Cerebellar nuclear complex (tissue), 1 donor: ENCODE data around the gene KLHL24.
"Not testable (repeated sequence)": the region's sequence is repeated elsewhere in the genome, so short reads cannot be mapped to it uniquely, and the experiment has no call there.

ENCODE experiments used
- DNase-seq, 2 experiments: peaks; one replicate each; lab custom pipeline; 2025; lab: John Stamatoyannopoulos, UW

Gene KLHL24

DNA sequence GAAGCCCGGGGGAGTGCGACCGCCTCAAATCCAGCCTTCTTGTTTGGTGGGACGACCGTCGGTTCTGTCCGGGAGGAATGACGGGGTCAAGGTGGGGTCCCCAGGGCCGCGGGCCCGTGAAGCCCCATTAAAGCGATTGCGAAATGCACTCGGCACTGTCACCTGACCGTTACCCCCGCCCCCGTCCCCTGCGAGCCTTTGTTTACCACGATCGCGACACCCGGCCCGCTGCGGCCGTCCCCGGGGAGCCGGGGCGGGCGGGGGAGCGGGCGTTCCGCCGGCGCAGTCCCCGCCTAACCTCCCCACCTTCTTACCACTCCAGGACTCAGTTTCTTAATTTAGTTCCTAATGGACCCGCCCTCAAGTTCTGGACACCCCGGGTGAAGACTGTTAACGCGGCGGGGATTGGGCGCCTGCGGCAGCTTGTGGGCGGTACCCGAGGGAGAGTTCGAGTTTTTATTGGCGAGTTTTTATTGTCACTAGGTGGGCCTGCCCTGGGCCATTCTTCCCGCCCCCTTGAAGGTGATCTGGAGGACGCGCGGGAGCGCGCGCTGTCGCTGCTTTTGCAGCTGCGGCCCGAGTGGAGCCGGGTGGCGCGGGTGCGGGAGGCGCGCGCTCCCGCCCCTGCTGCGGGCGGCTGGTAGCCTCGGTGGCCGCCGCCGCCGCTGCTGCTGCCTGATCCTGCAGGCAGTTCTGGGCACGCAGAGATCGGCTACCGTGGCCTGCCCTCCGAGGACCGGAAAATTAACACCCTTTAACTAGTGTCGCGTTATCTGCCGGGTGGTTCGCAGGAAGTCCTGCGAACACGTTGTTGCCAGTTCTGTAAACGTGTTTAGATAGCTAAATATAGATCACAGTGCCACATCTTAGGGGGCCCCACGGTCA lies 1.0 kb downstream of the KLHL24 start:
- peak; percentile 66 to 97 for DNase-seq

GRCh38 chr3:183637106-183637486 lies 1.7 kb downstream of the KLHL24 start:
- DNase-seq: no peak

DNA sequence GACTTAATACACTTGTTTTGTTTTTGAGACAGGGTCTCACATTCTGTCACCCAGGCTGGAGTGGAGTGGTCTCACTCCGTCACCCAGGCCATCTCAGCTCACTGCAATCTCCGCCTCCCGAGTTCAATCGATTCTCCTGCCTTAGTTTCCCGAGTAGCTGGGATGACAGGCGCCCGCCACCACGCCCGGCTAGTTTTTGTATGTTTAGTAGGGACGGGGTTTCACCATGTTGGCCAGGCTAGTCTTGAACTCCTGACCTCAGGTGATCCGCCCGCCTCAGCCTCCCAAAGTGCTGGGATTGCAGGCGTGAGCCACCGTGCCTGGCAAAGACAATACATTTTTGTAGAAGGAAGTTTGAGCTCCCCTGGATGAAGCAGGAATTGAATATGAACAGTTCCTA lies 2.2 kb downstream of the KLHL24 start:
- not testable (repeated sequence) for DNase-seq

- no peak for DNase-seq
These were observed 2.9 kb downstream of the KLHL24 start for GRCh38 chr3:183638101-183638852.

- DNase-seq: not testable (repeated sequence)
These were observed 5.2 kb downstream of the KLHL24 start for GRCh38 chr3:183640635-183641034.

- no peak for DNase-seq
These were observed 6.5 kb downstream of the KLHL24 start for GRCh38 chr3:183641882-183642281.

DNA sequence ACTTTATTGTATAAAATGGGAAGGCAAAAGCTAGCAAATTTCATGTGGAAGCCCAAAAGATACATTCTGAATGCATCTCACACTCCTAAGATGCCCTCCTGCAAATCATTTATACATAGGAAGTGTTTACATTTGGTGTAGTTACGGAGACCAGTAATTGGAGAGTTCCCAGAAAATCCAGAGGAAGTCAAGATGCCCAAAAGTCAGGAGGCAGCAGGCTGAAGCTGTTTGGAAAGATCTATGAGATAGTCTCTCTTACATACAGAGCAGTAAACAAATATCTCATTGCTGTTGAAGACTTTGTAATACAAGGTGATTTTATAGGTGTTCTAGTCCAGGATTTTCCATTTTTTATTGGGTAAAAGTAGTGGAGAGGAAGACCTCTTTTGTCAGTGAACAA lies 8.8 kb downstream of the KLHL24 start:
- DNase-seq: no peak

GRCh38 chr3:183645254-183645653 lies 9.8 kb downstream of the KLHL24 start:
- DNase-seq: no peak

DNA sequence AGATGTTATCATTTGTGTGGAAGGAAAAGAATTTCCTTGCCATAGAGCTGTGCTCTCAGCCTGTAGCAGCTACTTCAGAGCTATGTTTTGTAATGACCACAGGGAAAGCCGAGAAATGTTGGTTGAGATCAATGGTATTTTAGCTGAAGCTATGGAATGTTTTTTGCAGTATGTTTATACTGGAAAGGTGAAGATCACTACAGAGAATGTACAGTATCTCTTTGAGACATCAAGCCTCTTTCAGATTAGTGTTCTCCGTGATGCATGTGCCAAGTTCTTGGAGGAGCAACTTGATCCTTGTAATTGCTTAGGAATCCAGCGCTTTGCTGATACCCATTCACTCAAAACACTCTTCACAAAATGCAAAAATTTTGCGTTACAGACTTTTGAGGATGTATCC lies 15.1 kb downstream of the KLHL24 start:
- no peak for DNase-seq

GRCh38 chr3:183653209-183654064 lies 18.0 kb downstream of the KLHL24 start:
- no peak for DNase-seq

DNA sequence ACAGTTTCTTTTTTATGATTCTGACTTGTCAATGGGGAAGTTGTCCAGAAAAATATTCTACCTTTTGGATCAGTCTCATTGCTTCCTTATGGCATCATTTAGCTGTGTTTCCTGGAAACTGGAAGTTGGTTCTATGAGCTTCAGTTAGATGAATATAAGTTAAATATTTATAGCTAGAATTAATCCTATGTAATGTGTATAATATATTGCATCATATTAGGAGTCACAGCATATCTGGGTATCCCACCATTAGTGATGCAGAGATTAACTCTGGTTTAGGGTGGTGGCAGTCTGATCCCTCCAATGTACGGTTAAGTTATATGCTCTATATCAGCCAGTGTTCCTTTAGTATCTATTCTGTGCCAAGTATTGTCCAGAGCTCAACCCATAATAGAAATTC lies 19.3 kb downstream of the KLHL24 start:
- DNase-seq: no peak

DNA sequence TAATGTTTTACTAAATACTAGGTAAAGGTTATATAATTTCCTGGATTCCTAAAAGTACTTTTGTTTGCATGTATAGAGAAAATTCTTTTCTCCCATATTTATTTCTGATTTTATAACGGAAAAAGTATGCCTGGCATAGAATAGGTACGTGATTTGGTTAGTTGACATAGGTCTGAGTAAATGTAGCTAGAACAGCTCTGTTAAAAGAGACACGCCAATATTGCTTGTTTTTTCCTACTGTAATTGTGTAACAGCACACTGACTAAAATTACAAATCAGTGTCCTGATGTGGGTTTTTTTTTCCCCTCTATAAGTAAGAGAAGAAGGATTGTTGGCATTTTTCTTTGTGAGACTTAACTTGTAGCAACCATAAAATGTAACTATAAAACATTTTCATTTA lies 26.7 kb downstream of the KLHL24 start:
- no peak for DNase-seq

GRCh38 chr3:183664913-183665381 lies 29.5 kb downstream of the KLHL24 start:
- DNase-seq: no peak

- no peak for DNase-seq
These were observed 44.6 kb downstream of the KLHL24 start for GRCh38 chr3:183680061-183680460.

DNA sequence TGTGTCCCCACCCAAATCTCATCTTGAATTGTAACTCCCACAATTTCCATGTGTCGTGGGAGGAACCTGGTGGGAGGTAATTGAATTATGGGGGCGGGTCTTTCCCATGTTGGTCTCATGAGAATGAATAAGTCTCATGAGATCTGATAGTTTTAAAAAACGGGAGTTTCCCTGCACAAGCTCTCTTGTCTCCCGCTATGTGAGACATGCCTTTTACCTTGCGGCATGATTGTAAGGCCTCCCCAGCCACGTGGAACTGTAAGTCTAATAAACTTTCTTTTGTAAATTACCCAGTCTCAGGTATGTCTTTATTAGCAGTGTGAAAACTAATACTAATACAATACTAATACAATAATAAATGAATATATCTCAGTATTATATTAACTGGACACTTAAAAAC lies 52.3 kb downstream of the KLHL24 start:
- DNase-seq: no peak

GRCh38 chr3:183688874-183689273 lies 53.5 kb downstream of the KLHL24 start:
- DNase-seq: no peak

DNA sequence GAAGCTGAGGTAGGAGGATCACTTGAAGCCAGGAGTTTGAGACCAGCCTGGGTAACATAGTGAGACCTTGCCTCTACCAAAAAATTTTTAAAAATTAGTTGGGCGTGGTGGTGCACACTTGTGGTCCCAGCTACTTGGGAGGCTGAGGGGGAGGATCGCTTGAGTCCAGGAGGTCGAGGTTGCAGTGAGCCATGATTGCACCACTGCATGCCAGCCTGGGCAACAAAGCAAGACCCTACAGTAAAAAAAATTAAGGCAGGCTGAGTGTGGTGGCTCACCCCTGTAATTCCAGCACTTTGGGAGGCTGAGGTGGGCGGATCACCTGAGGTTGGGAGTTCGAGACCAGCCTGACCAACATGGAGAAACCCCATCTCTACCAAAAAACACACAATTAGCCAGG lies 54.2 kb downstream of the KLHL24 start:
- DNase-seq: not testable (repeated sequence)

- DNase-seq: no peak
These were observed 55.1 kb downstream of the KLHL24 start for GRCh38 chr3:183690402-183690995.

GRCh38 chr3:183692436-183692835 lies 57.0 kb downstream of the KLHL24 start:
- no peak for DNase-seq

DNA sequence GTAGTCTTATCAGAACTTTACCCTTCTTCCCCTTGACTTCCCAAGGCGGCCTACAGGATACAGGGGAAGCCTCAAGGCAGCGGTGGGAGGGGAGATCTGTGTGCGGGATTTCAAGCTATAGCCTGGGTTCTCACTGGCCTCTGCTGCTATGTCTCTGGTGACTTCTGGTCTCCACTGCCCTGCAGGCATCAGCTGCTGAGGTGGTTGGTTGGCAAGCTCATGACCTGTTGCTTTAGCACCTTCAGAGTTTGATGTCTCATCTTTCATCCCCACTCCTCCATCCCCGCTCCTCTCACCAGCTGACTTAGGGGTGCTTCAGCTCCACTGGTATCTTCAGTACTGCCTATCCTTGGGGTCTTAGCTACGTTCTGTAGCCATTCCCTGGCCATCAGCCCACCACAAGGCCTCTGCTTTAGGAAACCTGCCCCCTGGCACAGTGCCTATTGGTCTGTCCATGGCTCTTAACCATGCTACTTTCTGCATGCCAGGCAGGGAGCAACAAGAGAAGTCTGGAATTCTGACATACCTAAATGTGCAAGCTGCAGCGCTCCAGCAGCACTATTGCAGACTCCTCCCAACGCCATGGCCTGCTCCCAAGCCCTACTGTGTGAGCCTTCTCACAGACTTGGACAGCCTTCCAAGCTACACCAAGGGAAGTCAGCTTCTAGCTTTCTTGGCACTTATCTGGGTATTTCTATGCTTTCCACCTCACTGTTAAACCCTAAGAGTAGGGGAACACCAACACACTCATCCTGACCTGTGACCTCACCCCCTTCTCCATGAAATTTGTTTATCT lies 60.3 kb downstream of the KLHL24 start:
- no peak for DNase-seq

DNA sequence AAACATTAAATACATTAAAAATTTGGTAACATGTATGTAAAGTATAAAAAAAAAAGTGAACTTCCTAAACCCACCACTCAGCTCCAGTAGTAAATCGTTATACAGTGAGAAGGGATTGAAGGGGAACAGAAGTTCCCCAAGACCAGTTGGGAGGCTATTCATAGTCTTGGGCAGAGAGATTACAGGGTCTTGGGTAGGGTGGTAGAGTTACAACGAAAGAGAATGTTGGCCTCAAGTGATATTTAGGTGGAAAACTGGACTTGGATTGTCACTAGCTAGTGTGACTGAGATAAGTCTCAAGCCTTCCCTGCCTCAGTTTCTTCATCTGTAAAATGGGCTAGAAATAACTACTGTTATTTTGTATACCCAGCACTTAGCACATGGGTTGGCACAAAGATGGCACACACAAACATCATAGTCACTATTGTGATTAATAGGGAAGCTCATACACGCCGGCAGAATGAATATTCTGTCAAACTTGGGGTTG lies 61.7 kb downstream of the KLHL24 start:
- no peak for DNase-seq
